K562 (cell line): ENCODE results near the gene SCYGR8. TPM values are rescaled to one million over a fixed set of nuclear protein-coding genes. Genes with fewer than 3 reads are reported as not detected.

Experiments
- ELF4 ChIP-seq: fragments of 450-650 bp; formaldehyde crosslinking; IDR thresholded peaks from 2 replicates; pipeline ENCODE4 v1.4.0; 2022; ENCODE audit warnings: missing genetic modification characterization
- KDM2B ChIP-seq: fragments of 250-450 bp; sonication (Bioruptor Pico); IDR thresholded peaks from 2 replicates; pipeline ENCODE4 v1.8.0; 2021; ENCODE audit warnings: mild to moderate bottlenecking, moderate library complexity
- MEIS2 ChIP-seq: fragments of 450-650 bp; IDR thresholded peaks from 2 replicates; pipeline ENCODE4 v1.6.1; 2014; ENCODE audit warnings: mild to moderate bottlenecking; ENCODE audit not compliant: partially characterized antibody
- NR1H2 ChIP-seq: sonication (generic); formaldehyde crosslinking; IDR thresholded peaks from 2 replicates; pipeline ENCODE4 v1.4.0; 2020; ENCODE audit warnings: mild to moderate bottlenecking, missing genetic modification reagents
- PBX2 ChIP-seq, 2 experiments: IDR thresholded peaks in 1 of 2; conservative IDR thresholded peaks in 1 of 2; 2 replicates each; pipeline ENCODE4 v1.6.1; 2016; ENCODE audit warnings: low read depth in 2 of 2, mild to moderate bottlenecking in 1 of 2, missing compliant biosample characterization in 1 of 2, missing genetic modification characterization in 1 of 2, moderate library complexity in 1 of 2
- PHF21A ChIP-seq: fragments of 450-650 bp; IDR thresholded peaks from 2 replicates; pipeline ENCODE4 v1.6.1; 2017; ENCODE audit warnings: low read depth, borderline replicate concordance
- RAD51 ChIP-seq: fragments of 450-650 bp; IDR thresholded peaks from 2 replicates; pipeline ENCODE4 v1.7.1; 2016; ENCODE audit warnings: low read depth, mild to moderate bottlenecking, borderline replicate concordance
- RNF219 ChIP-seq: fragments of 250-450 bp; sonication (Bioruptor Pico); IDR thresholded peaks from 2 replicates; pipeline ENCODE4 v1.5.0; 2022; ENCODE audit warnings: mild to moderate bottlenecking
- RREB1 ChIP-seq: fragments of 250-450 bp; sonication (Bioruptor Pico); IDR thresholded peaks from 2 replicates; pipeline ENCODE4 v1.4.0; 2020
- SMAD2 ChIP-seq: fragments of 150-350 bp; IDR thresholded peaks from 2 replicates; pipeline ENCODE4 v1.6.1; 2014; ENCODE audit warnings: low read depth, mild to moderate bottlenecking, low read length
- ZHX1 ChIP-seq: fragments of 150-350 bp; conservative IDR thresholded peaks from 2 replicates; pipeline ENCODE4 v1.6.1; 2014; ENCODE audit warnings: low read length
- polyA plus RNA-seq, 8 experiments: library from polyadenylated mRNA; depleted of rRNA in 4 of 8; stranded (reverse) in 5 of 8; unstranded in 3 of 8; fragments of >200 nt; fragmentation: Nextera tagmentation in 2 of 8; fragmentation: Illumina TruSeq in 1 of 8; extraction: Ambion mirVana in 2 of 8; extraction: Trizol in 1 of 8; gene quantifications; 2 replicates each; pipeline versions ENCODE4 v1.2.1 to v1.2.3, GENCODE V29; 2011 to 2014; ENCODE audit warnings: inconsistent platforms in 1 of 8, missing spikeins in 1 of 8
- total RNA-seq, 7 experiments: library from RNA; depleted of rRNA in 6 of 7; stranded (reverse); fragments of >200 nt in 6 of 7; fragmentation: Illumina TruSeq in 2 of 7; extraction: Trizol in 2 of 7; gene quantifications; 2 replicates each; pipeline versions ENCODE4 v1.2.1 to v1.2.3, GENCODE V29; 2011 to 2021; ENCODE audit warnings: low replicate concordance in 1 of 7

SCYGR8 gene
- total and polyA plus RNA-seq, 9 of the 15 experiments (the other 6 are each of a cell fraction or from before 2014, with no cell fraction given), result not detected

DNA sequence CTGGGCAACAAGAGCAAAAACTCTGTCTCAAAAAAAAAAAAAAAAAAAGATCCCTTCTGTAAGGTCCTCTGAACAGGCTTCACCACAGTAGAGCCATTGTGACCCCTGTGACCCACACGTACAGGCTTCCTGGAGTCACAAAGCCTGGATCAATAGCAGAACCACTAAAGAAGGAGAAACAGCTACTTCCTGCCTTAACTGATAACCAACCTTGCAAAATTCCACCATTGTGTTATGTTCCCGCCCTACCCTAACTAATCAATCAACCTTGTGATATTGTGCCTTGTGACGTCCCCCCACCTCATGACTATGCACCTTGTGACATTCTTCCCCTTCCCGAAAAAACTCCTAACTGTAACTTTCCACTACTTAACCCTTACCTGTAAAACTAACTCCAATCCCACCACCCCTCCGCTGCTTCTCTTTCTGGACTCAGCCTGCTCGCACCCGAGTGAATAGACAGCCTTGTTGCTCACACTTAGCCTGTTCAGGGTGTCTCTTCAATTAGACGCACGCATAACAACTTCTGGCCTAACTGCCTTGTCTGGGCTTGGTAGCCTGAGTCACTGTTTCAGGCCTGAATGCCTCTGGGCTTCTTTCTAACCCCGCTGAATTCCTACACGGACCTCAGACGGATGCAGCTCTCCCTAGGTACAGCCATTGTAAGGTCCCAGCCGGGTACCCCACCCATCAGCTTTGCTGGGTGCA, 13.9 kb downstream of the SCYGR8 start (continued):
- no peak for TF ChIP-seq RREB1 (CRISPR knock-in tag)
- TF ChIP-seq PHF21A, result no peak
- TF ChIP-seq KDM2B (CRISPR knock-in tag), result no peak
- no peak for TF ChIP-seq ZHX1
- TF ChIP-seq PBX2 (CRISPR knock-in tag; IDR thresholded peaks at IDR 0.05; ENCODE audit: low read depth), result no peak
- 0 out of 2 replicates have a peak, but pooled peaks have one; percentile 20 for TF ChIP-seq PBX2 (tag; conservative IDR thresholded peaks at IDR 0.05; ENCODE audit: low read depth)
- TF ChIP-seq RNF219, result no peak
- TF ChIP-seq NR1H2 (CRISPR knock-in tag), result no peak
- no peak for TF ChIP-seq SMAD2
- peak; percentile 5 for TF ChIP-seq MEIS2
- no peak for TF ChIP-seq ELF4
- TF ChIP-seq RAD51, result no peak
